HL-60 (cell line): Measurements from ENCODE around the gene IQSEC3.
"Not testable (repeated sequence)": the region's sequence is repeated elsewhere in the genome, so short reads cannot be mapped to it uniquely, and the experiment has no call there.

ENCODE experiments used
- DNase-seq, 2 experiments: peaks; one replicate each; pipeline ENCODE4 v3.0.0-alpha.2; 2010 to 2020; ENCODE audit warnings: low read depth in 1 of 2, low spot score in 1 of 2
- H3K27ac ChIP-seq: fragments of 250-450 bp; sonication (Bioruptor Pico); replicated peaks from 2 replicates; pipeline ENCODE4 v1.5.1; 2020; ENCODE audit warnings: mild to moderate bottlenecking, moderate library complexity
- H3K27me3 ChIP-seq: fragments of 250-450 bp; sonication (Bioruptor Pico); 2 replicates; pipeline ENCODE4 v1.5.1; 2021; ENCODE audit warnings: mild to moderate bottlenecking, moderate library complexity; ENCODE audit not compliant: insufficient read depth, poor library complexity, severe bottlenecking
- H3K4me3 ChIP-seq: replicated peaks from 2 replicates; pipeline ENCODE4 v1.5.1; 2011; ENCODE audit warnings: mild to moderate bottlenecking, control low read depth, low read length; ENCODE audit not compliant: insufficient read depth
- GABPA ChIP-seq: IDR thresholded peaks from 2 replicates; pipeline ENCODE4 v1.6.1; 2012; ENCODE audit warnings: low read depth
- POLR2AphosphoS5 ChIP-seq: IDR thresholded peaks from 2 replicates; pipeline ENCODE4 v1.6.1; 2012; ENCODE audit warnings: low read depth
- SPI1 ChIP-seq: IDR thresholded peaks from 2 replicates; pipeline ENCODE4 v1.6.1; 2012; ENCODE audit warnings: low read depth, mild to moderate bottlenecking, borderline replicate concordance
- TF ChIP-seq, protein P1 (sequence below): IDR thresholded peaks from 2 replicates; pipeline ENCODE4 v1.6.1; 2012; ENCODE audit warnings: low read depth; ENCODE audit not compliant: insufficient replicate concordance
- TF ChIP-seq, protein P2 (sequence below): IDR thresholded peaks from one replicate; pipeline ENCODE4 v1.5.1; 2011; ENCODE audit warnings: low read length, control low read depth, inconsistent platforms; ENCODE audit not compliant: insufficient read depth

IQSEC3 gene

GRCh38 chr12:214003-214741, 147.6 kb downstream of the IQSEC3 start, which contains the start of gene SLC6A12:
SLC6A12 (minus strand) TSS chr12:214157; CDS start chr12:209986, 4,171 bp downstream.
- TF ChIP-seq POLR2AphosphoS5 (no peak), GABPA (no peak), SPI1 (no peak)
- TF ChIP-seq, protein P1, sequence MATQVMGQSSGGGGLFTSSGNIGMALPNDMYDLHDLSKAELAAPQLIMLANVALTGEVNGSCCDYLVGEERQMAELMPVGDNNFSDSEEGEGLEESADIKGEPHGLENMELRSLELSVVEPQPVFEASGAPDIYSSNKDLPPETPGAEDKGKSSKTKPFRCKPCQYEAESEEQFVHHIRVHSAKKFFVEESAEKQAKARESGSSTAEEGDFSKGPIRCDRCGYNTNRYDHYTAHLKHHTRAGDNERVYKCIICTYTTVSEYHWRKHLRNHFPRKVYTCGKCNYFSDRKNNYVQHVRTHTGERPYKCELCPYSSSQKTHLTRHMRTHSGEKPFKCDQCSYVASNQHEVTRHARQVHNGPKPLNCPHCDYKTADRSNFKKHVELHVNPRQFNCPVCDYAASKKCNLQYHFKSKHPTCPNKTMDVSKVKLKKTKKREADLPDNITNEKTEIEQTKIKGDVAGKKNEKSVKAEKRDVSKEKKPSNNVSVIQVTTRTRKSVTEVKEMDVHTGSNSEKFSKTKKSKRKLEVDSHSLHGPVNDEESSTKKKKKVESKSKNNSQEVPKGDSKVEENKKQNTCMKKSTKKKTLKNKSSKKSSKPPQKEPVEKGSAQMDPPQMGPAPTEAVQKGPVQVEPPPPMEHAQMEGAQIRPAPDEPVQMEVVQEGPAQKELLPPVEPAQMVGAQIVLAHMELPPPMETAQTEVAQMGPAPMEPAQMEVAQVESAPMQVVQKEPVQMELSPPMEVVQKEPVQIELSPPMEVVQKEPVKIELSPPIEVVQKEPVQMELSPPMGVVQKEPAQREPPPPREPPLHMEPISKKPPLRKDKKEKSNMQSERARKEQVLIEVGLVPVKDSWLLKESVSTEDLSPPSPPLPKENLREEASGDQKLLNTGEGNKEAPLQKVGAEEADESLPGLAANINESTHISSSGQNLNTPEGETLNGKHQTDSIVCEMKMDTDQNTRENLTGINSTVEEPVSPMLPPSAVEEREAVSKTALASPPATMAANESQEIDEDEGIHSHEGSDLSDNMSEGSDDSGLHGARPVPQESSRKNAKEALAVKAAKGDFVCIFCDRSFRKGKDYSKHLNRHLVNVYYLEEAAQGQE = no peak
- TF ChIP-seq, protein P2, sequence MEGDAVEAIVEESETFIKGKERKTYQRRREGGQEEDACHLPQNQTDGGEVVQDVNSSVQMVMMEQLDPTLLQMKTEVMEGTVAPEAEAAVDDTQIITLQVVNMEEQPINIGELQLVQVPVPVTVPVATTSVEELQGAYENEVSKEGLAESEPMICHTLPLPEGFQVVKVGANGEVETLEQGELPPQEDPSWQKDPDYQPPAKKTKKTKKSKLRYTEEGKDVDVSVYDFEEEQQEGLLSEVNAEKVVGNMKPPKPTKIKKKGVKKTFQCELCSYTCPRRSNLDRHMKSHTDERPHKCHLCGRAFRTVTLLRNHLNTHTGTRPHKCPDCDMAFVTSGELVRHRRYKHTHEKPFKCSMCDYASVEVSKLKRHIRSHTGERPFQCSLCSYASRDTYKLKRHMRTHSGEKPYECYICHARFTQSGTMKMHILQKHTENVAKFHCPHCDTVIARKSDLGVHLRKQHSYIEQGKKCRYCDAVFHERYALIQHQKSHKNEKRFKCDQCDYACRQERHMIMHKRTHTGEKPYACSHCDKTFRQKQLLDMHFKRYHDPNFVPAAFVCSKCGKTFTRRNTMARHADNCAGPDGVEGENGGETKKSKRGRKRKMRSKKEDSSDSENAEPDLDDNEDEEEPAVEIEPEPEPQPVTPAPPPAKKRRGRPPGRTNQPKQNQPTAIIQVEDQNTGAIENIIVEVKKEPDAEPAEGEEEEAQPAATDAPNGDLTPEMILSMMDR = no peak
- Histone ChIP-seq H3K4me3 (no peak within 1 kb of the TSS), H3K27me3 (peaks cover 2% of the 10 kb centered on the region), H3K27ac (no peak within 1 kb of the TSS)
- no peak for DNase-seq

- H3K4me3 ChIP-seq = no peak overlapping the region
- H3K27ac ChIP-seq = no peak overlapping the region
- H3K27me3 ChIP-seq = peaks cover 2% of the 10 kb centered on the region
- no peak for DNase-seq
- TF ChIP-seq, protein P1 = no peak
- TF ChIP-seq, protein P2 = no peak
- no peak for TF ChIP-seq GABPA
- no peak for TF ChIP-seq SPI1
- no peak for TF ChIP-seq POLR2AphosphoS5
These were observed 148.5 kb downstream of the IQSEC3 start for GRCh38 chr12:215116-215515.

- not testable (repeated sequence) for H3K27ac ChIP-seq, H3K27me3 ChIP-seq, H3K4me3 ChIP-seq, DNase-seq
These were observed 150.5 kb downstream of the IQSEC3 start for GRCh38 chr12:217029-217428.

- DNase-seq = no peak
- Histone ChIP-seq H3K4me3 (no peak overlapping the region), H3K27me3 (peaks cover 2% of the 10 kb centered on the region), H3K27ac (no peak overlapping the region)
- no peak for TF ChIP-seq SPI1
- TF ChIP-seq, protein P1 = no peak
These were observed 151.7 kb downstream of the IQSEC3 start for GRCh38 chr12:218221-218620.
